Keratinocyte (primary cell): ENCODE results near the gene PTPN13. TPM values are rescaled to one million over a fixed set of nuclear protein-coding genes. Genes with fewer than 3 reads are reported as not detected.

Source experiments
- DNase-seq: peaks from one replicate; pipeline ENCODE4 v3.0.0-alpha.2; 2011; ENCODE audit warnings: low read depth, missing footprints, low spot score
- FAIRE-seq: peaks from 2 replicates; lab custom pipeline; 2011; peaks lifted over from hg19 to GRCh38; lab: Jason Lieb, UNC
- H2AFZ ChIP-seq: 2 replicates; pipeline ENCODE4 v1.6.0; 2012; ENCODE audit warnings: low read length, control low read depth, inconsistent platforms; ENCODE audit not compliant: control insufficient read depth
- H3K27ac ChIP-seq: 2 replicates; pipeline ENCODE4 v1.5.1; 2011; ENCODE audit warnings: low read length; ENCODE audit not compliant: control insufficient read depth, insufficient read depth
- H3K27me3 ChIP-seq: 3 replicates; pipeline ENCODE4 v1.6.0; 2011; ENCODE audit warnings: low read length; ENCODE audit not compliant: control insufficient read depth, insufficient read depth; ENCODE audit errors: extremely low read depth
- H3K36me3 ChIP-seq, 2 experiments: 2 replicates in 1 of 2; 3 replicates in 1 of 2; pipeline ENCODE4 v1.5.1; 2011; ENCODE audit warnings: low read length in 2 of 2, mild to moderate bottlenecking in 1 of 2; ENCODE audit not compliant: control insufficient read depth in 2 of 2, insufficient read depth in 2 of 2; ENCODE audit errors: extremely low read depth in 1 of 2
- H3K4me1 ChIP-seq: 3 replicates; pipeline ENCODE4 v1.5.1; 2011; ENCODE audit warnings: low read length; ENCODE audit not compliant: control insufficient read depth, insufficient read depth; ENCODE audit errors: extremely low read depth
- H3K4me2 ChIP-seq: 3 replicates; pipeline ENCODE4 v1.6.0; 2011; ENCODE audit warnings: low read depth, low read length; ENCODE audit not compliant: control insufficient read depth, insufficient read depth; ENCODE audit errors: extremely low read depth
- H3K4me3 ChIP-seq, 3 experiments: fragments of 200-600 bp in 1 of 3; sonication (generic) in 1 of 3; 2 replicates in 2 of 3; 3 replicates in 1 of 3; pipeline ENCODE4 v1.5.1; 2011 to 2016; ENCODE audit warnings: low read length in 3 of 3, mild to moderate bottlenecking in 3 of 3, control low read depth in 2 of 3, inconsistent platforms in 1 of 3, low read depth in 1 of 3, mixed read lengths in 1 of 3, mixed run types in 1 of 3, moderate library complexity in 1 of 3; ENCODE audit not compliant: control insufficient read depth in 2 of 3, insufficient read depth in 2 of 3; ENCODE audit errors: extremely low read depth in 1 of 3
- H3K79me2 ChIP-seq: 2 replicates; pipeline ENCODE4 v1.6.0; 2012; ENCODE audit warnings: low read length; ENCODE audit not compliant: control insufficient read depth, insufficient read depth
- H3K9ac ChIP-seq: 3 replicates; pipeline ENCODE4 v1.6.0; 2011; ENCODE audit warnings: low read length; ENCODE audit not compliant: control insufficient read depth, insufficient read depth; ENCODE audit errors: extremely low read depth
- H3K9me1 ChIP-seq: 3 replicates; pipeline ENCODE4 v1.6.0; 2011; ENCODE audit warnings: low read length; ENCODE audit not compliant: control insufficient read depth, insufficient read depth; ENCODE audit errors: extremely low read depth
- H3K9me3 ChIP-seq: 2 replicates; pipeline ENCODE4 v1.5.1; 2012; ENCODE audit warnings: low read depth, low read length; ENCODE audit not compliant: control insufficient read depth
- H4K20me1 ChIP-seq: 3 replicates; pipeline ENCODE4 v1.6.0; 2011; ENCODE audit warnings: low read length; ENCODE audit not compliant: control insufficient read depth, insufficient read depth; ENCODE audit errors: extremely low read depth
- EZH2 ChIP-seq: IDR thresholded peaks from one replicate; pipeline ENCODE4 v1.6.1; 2012; ENCODE audit warnings: inconsistent platforms, mild to moderate bottlenecking, low read length, moderate library complexity
- dilution Hi-C: fragments of 300-500 bp; cut with MboI; formaldehyde crosslinking; loops from one replicate; pipeline ENCODE4 v1.7.0; 2020; ENCODE audit warnings: low sequenced_read_pairs; ENCODE audit not compliant: extremely low pct_ligation_motif_present
- polyA plus RNA-seq, 5 experiments: library from polyadenylated mRNA; depleted of rRNA in 3 of 5; stranded (reverse) in 3 of 5; stranded (forward) in 1 of 5; unstranded in 1 of 5; fragments of >200 nt; gene quantifications; 1 replicate in 1 of 5; 2 replicates in 3 of 5; 3 replicates in 1 of 5; pipeline versions ENCODE4 v1.2.1 to v1.2.3, GENCODE V29; 2011 to 2012; ENCODE audit warnings: missing spikeins in 2 of 5, low read depth in 1 of 5, low replicate concordance in 1 of 5
- TF ChIP-seq, protein P1 (sequence below), 3 experiments: IDR thresholded peaks in 1 of 3; conservative IDR thresholded peaks in 1 of 3; optimal IDR thresholded peaks in 1 of 3; 2 replicates in 2 of 3; 3 replicates in 1 of 3; pipeline versions ENCODE3 to v1.5.1; 2011; ENCODE audit warnings: low read length in 3 of 3, mild to moderate bottlenecking in 3 of 3, moderate library complexity in 2 of 3, control low read depth in 1 of 3, inconsistent platforms in 1 of 3; ENCODE audit not compliant: insufficient read depth in 2 of 3; ENCODE audit errors: extremely low read depth in 1 of 3

PTPN13 gene
- polyA plus RNA-seq, 1 donor (not counting 4 experiments of a cell fraction or from before 2014, with no cell fraction given) = 37.6 TPM

DNA sequence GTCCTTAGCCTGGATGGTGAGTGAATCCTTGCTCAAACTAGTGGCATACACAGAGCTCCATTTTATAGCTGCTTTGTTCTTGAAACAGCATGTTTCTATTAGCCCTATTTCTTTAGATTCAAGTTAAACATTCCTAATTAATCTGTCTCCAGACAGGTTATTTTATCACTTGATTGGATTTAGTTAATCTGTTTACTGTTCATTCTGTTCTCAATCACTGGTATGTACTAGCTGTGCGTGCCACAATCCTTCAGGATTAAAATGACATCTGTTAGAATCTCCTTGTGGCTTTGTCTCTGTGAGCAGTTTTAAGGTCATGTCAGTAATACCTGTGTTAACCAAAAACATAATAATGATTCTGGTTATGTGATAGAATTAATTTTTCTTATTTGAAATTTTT, 36.5 kb downstream of the PTPN13 start:
- Histone ChIP-seq H3K9me1 (no peaks in the 10 kb centered on the region), H2AFZ (no peak overlapping the region), H3K9me3 (peaks cover 3% of the 10 kb centered on the region), H3K36me3 (peaks cover 2 to 14% of the 10 kb centered on the region in 2 experiments), H3K4me1 (no peaks in the 10 kb centered on the region), H3K9ac (no peak overlapping the region), H3K4me3 (no peak overlapping the region), H3K79me2 (peaks cover 55% of the 10 kb centered on the region), H3K27me3 (no peaks in the 10 kb centered on the region), H3K27ac (no peak overlapping the region), H4K20me1 (no peaks in the 10 kb centered on the region), H3K4me2 (no peak overlapping the region)
- DNase-seq (no peak), FAIRE-seq (no peak)
- dilution Hi-C loops = no loop called here
- TF ChIP-seq, protein P1, sequence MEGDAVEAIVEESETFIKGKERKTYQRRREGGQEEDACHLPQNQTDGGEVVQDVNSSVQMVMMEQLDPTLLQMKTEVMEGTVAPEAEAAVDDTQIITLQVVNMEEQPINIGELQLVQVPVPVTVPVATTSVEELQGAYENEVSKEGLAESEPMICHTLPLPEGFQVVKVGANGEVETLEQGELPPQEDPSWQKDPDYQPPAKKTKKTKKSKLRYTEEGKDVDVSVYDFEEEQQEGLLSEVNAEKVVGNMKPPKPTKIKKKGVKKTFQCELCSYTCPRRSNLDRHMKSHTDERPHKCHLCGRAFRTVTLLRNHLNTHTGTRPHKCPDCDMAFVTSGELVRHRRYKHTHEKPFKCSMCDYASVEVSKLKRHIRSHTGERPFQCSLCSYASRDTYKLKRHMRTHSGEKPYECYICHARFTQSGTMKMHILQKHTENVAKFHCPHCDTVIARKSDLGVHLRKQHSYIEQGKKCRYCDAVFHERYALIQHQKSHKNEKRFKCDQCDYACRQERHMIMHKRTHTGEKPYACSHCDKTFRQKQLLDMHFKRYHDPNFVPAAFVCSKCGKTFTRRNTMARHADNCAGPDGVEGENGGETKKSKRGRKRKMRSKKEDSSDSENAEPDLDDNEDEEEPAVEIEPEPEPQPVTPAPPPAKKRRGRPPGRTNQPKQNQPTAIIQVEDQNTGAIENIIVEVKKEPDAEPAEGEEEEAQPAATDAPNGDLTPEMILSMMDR (optimal IDR thresholded peaks at IDR 0.05 in 1 of 3, IDR thresholded peaks at IDR 0.05 in 1 of 3, conservative IDR thresholded peaks at IDR 0.05 in 1 of 3; ENCODE audit: extremely low read depth in 1 of 3, insufficient read depth in 2 of 3, low read length in 3 of 3) = no peak
- TF ChIP-seq EZH2 = no peak

DNA sequence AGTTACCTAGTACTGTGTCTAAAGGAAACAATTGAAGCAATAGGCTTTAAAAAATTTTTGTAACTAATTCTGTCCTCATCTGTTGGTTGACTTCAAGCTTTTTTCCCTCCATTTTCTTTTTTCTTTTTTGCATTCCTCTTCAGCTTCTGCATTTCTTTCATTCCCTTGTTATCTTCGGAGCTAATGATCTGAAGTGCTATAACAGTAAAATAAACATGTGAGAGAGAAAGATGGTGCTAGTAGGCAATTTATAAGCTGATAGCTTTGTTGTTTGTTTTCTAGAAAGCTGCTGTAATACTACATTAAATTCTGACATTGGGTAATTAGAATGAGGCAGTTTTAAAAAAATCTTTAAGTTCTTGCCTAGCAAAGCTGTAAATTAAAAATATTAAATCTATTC, 37.1 kb downstream of the PTPN13 start:
- Histone ChIP-seq H3K9me1 (no peaks in the 10 kb centered on the region), H3K27ac (no peak overlapping the region), H3K79me2 (peaks cover 50% of the 10 kb centered on the region), H3K4me2 (no peak overlapping the region), H3K36me3 (peaks cover 5 to 18% of the 10 kb centered on the region in 2 experiments), H3K4me3 (no peak overlapping the region), H3K27me3 (no peaks in the 10 kb centered on the region), H3K9ac (no peak overlapping the region), H3K4me1 (no peaks in the 10 kb centered on the region), H3K9me3 (peaks cover 3% of the 10 kb centered on the region), H2AFZ (no peak overlapping the region), H4K20me1 (no peaks in the 10 kb centered on the region)
- FAIRE-seq = no peak
- DNase-seq = no peak
- TF ChIP-seq, protein P1 (optimal IDR thresholded peaks at IDR 0.05 in 1 of 3, IDR thresholded peaks at IDR 0.05 in 1 of 3, conservative IDR thresholded peaks at IDR 0.05 in 1 of 3; ENCODE audit: extremely low read depth in 1 of 3, insufficient read depth in 2 of 3, low read length in 3 of 3) = no peak
- TF ChIP-seq EZH2 = no peak
- dilution Hi-C loops = no loop called here
